K562 (cell line): ENCODE measurements around the gene OR2Y1. TPM values are rescaled to one million over a fixed set of nuclear protein-coding genes. Genes with fewer than 3 reads are reported as not detected.

Source experiments
- ATAC-seq: fragments of 200-7000 bp; cut with Tn5 transposase; 3 replicates; pipeline ENCODE4 v1.9.1; 2020; ENCODE audit warnings: moderate library complexity
- BruUV-seq: library from RNA; stranded (reverse); fragments of 400-500 nt; replicated peaks from 2 replicates; lab custom pipeline; 2021; lab: Mats Ljungman, UMichigan
- CTCF ChIA-PET: fragments of 300-600 bp; formaldehyde crosslinking; extraction: SDS; loops from one replicate; lab custom pipeline; 2021; ENCODE audit warnings: low intra/inter-chr PET ratio; lab: Yijun Ruan, JAX
- POLR2A ChIA-PET: fragments of 300-600, 350-650 bp; sonication (Branson Sonifier 250); formaldehyde crosslinking; extraction: SDS; loops from one replicate; lab custom pipeline; 2021; ENCODE audit warnings: antibody characterized with exemption, inconsistent platforms; lab: Yijun Ruan, JAX
- DNase-seq, 4 experiments: peaks; one replicate each; pipeline versions ENCODE4 v3.0.0 to v3.0.0-alpha.2; 2011 to 2018; ENCODE audit warnings: low spot score in 3 of 4, mixed read lengths in 3 of 4; ENCODE audit errors: extremely low read depth in 1 of 4
- FAIRE-seq: peaks from 2 replicates; lab custom pipeline; 2011; peaks lifted over from hg19 to GRCh38; lab: Jason Lieb, UNC
- H2AFZ ChIP-seq: 2 replicates; pipeline ENCODE4 v1.6.0; 2011; ENCODE audit warnings: low read depth, low read length, control low read depth, inconsistent platforms
- H3K27ac ChIP-seq: fragments of 200-600 bp; 3 replicates; pipeline ENCODE4 v1.8.0; 2011; ENCODE audit warnings: low read depth, mild to moderate bottlenecking, control low read depth, inconsistent platforms, low read length, moderate library complexity, mixed read lengths; ENCODE audit errors: extremely low read depth
- H3K27me3 ChIP-seq, 2 experiments: fragments of 300-600 bp in 1 of 2; 2 replicates in 1 of 2; 3 replicates in 1 of 2; pipeline versions ENCODE4 v1.6.0 to v1.8.0; 2011; ENCODE audit warnings: inconsistent platforms in 2 of 2, low read length in 2 of 2, mild to moderate bottlenecking in 1 of 2, mixed read lengths in 1 of 2, moderate library complexity in 1 of 2; ENCODE audit not compliant: control insufficient read depth in 2 of 2, insufficient read depth in 2 of 2
- H3K36me3 ChIP-seq: fragments of 300-600 bp; 3 replicates; pipeline ENCODE4 v1.8.0; 2011; ENCODE audit warnings: mild to moderate bottlenecking, low read length, inconsistent platforms; ENCODE audit not compliant: control insufficient read depth, insufficient read depth
- H3K4me1 ChIP-seq, 2 experiments: fragments of 200-600 bp in 1 of 2; replicated peaks in 1 of 2; 2 replicates in 1 of 2; 3 replicates in 1 of 2; pipeline versions ENCODE4 v1.5.1 to v1.8.0; 2011; ENCODE audit warnings: inconsistent platforms in 2 of 2, low read length in 2 of 2, mild to moderate bottlenecking in 1 of 2, mixed read lengths in 1 of 2, moderate library complexity in 1 of 2; ENCODE audit not compliant: control insufficient read depth in 2 of 2, insufficient read depth in 2 of 2
- H3K4me2 ChIP-seq: 2 replicates; pipeline ENCODE4 v1.6.1; 2011; ENCODE audit warnings: low read length, control low read depth, inconsistent platforms, mixed read lengths; ENCODE audit not compliant: insufficient read depth
- H3K4me3 ChIP-seq: fragments of 200-600 bp; sonication (generic), shearing (Covaris generic); 2 replicates; pipeline ENCODE4 v1.5.1; 2016; ENCODE audit warnings: control low read depth, inconsistent platforms
- H3K79me2 ChIP-seq: fragments of 200-600 bp; 3 replicates; pipeline ENCODE4 v1.8.0; 2011; ENCODE audit warnings: low read length, inconsistent platforms; ENCODE audit not compliant: control insufficient read depth, insufficient read depth
- H3K9ac ChIP-seq, 2 experiments: 2 replicates each; pipeline versions ENCODE4 v1.6.0 to v1.6.1; 2011; ENCODE audit warnings: low read depth in 2 of 2, low read length in 2 of 2, control low read depth in 1 of 2, inconsistent platforms in 1 of 2, mild to moderate bottlenecking in 1 of 2, mixed read lengths in 1 of 2; ENCODE audit not compliant: insufficient read depth in 1 of 2
- H3K9me1 ChIP-seq: one replicate; pipeline ENCODE4 v1.6.0; 2011; ENCODE audit warnings: inconsistent platforms, mild to moderate bottlenecking, low read length, moderate library complexity; ENCODE audit not compliant: control insufficient read depth, insufficient read depth
- H3K9me3 ChIP-seq: replicated peaks from 2 replicates; pipeline ENCODE4 v1.5.1; 2011; ENCODE audit warnings: low read depth, low read length, inconsistent platforms; ENCODE audit not compliant: control insufficient read depth, insufficient read depth
- H4K20me1 ChIP-seq: replicated peaks from 2 replicates; pipeline ENCODE4 v1.6.1; 2011; ENCODE audit warnings: low read length, inconsistent platforms, mixed read lengths; ENCODE audit not compliant: control insufficient read depth, insufficient read depth
- ARNT ChIP-seq, 2 experiments: fragments of 450-650 bp; IDR thresholded peaks; 2 replicates each; pipeline ENCODE4 v1.6.1; 2016; ENCODE audit warnings: mild to moderate bottlenecking in 1 of 2
- ASH1L ChIP-seq: fragments of 450-650 bp; IDR thresholded peaks from 2 replicates; pipeline ENCODE4 v1.6.1; 2018; ENCODE audit warnings: borderline replicate concordance, mild to moderate bottlenecking, low read depth; ENCODE audit not compliant: partially characterized antibody
- BRF1 ChIP-seq: IDR thresholded peaks from 3 replicates; pipeline ENCODE4 v1.6.1; 2011; ENCODE audit warnings: borderline replicate concordance, mild to moderate bottlenecking; ENCODE audit not compliant: insufficient read length; ENCODE audit errors: extremely low read depth
- CBX5 ChIP-seq: IDR thresholded peaks from 2 replicates; pipeline ENCODE4 v1.6.1; 2014; ENCODE audit warnings: low read depth, borderline replicate concordance
- CHD2 ChIP-seq: IDR thresholded peaks from 2 replicates; pipeline ENCODE4 v1.6.1; 2011; ENCODE audit warnings: low read depth, low read length
- DMBX1 ChIP-seq: fragments of 250-450 bp; sonication (Bioruptor Pico); IDR thresholded peaks from 2 replicates; pipeline ENCODE4 v1.8.0; 2022; ENCODE audit warnings: inconsistent platforms, mild to moderate bottlenecking, moderate library complexity, borderline replicate concordance
- ESRRB ChIP-seq: fragments of 250-450 bp; sonication (Bioruptor Pico); IDR thresholded peaks from 2 replicates; pipeline ENCODE4 v1.5.0; 2020; ENCODE audit warnings: mild to moderate bottlenecking, moderate library complexity, borderline replicate concordance
- GATAD2A ChIP-seq: fragments of 450-650 bp; IDR thresholded peaks from 2 replicates; pipeline ENCODE4 v1.6.1; 2017
- HDAC1 ChIP-seq, 2 experiments: fragments of 450-650 bp; IDR thresholded peaks; 2 replicates each; pipeline ENCODE4 v1.6.1; 2016 to 2017; ENCODE audit warnings: inconsistent platforms in 1 of 2, mild to moderate bottlenecking in 1 of 2, moderate library complexity in 1 of 2
- MTA2 ChIP-seq: fragments of 450-650 bp; IDR thresholded peaks from 2 replicates; pipeline ENCODE4 v1.6.1; 2016; ENCODE audit warnings: low read depth
- RB1 ChIP-seq: fragments of 450-650 bp; IDR thresholded peaks from 2 replicates; pipeline ENCODE4 v1.6.1; 2017; ENCODE audit warnings: low read depth, mild to moderate bottlenecking
- RBM15 ChIP-seq: fragments of 200-400 bp; formaldehyde crosslinking; IDR thresholded peaks from 2 replicates; pipeline ENCODE4 v1.6.1; 2018; ENCODE audit warnings: mild to moderate bottlenecking, low read length, moderate library complexity; ENCODE audit not compliant: insufficient read depth
- TAF15 ChIP-seq: fragments of 200-400 bp; formaldehyde crosslinking; IDR thresholded peaks from 2 replicates; pipeline ENCODE4 v1.6.1; 2017; ENCODE audit warnings: mild to moderate bottlenecking, low read depth, low read length, moderate library complexity
- ZNF165 ChIP-seq: fragments of 250-450 bp; sonication (Bioruptor Pico); IDR thresholded peaks from 2 replicates; pipeline ENCODE4 v1.4.0; 2020; ENCODE audit warnings: borderline replicate concordance
- ZNF311 ChIP-seq: fragments of 250-450 bp; sonication (Bioruptor Pico); IDR thresholded peaks from 2 replicates; pipeline ENCODE4 v1.4.0; 2020; ENCODE audit warnings: mild to moderate bottlenecking, moderate library complexity
- ZNF644 ChIP-seq: fragments of 200-800 bp; sonication (Bioruptor generic); IDR thresholded peaks from 2 replicates; pipeline ENCODE4 v1.6.1; 2016; ENCODE audit warnings: low read depth, missing genetic modification characterization, missing compliant biosample characterization
- ZNF75A ChIP-seq: fragments of 450-650 bp; formaldehyde crosslinking; IDR thresholded peaks from 2 replicates; pipeline ENCODE4 v1.4.0; 2020; ENCODE audit warnings: mild to moderate bottlenecking
- WGBS: fragments of 100-300 bp; shearing (Covaris generic); methylation state at CpG from one replicate; pipeline ENCODE4 v1.1.6; 2016; ENCODE audit warnings: low coverage, mixed read lengths; ENCODE audit not compliant: insufficient coverage; ENCODE audit errors: missing lambda C conversion rate; 5-methylcytosine and 5-hydroxymethylcytosine counted together
- in situ Hi-C: fragments of 300-500 bp; cut with MboI; formaldehyde crosslinking; loops from 4 replicates; pipeline ENCODE4 v1.15.0; 2018; ENCODE audit warnings: inconsistent platforms, mixed read lengths
- intact Hi-C: fragments of 100-400 bp; cut with micrococcal nuclease; formaldehyde crosslinking; loops from 2 replicates; pipeline ENCODE4 v1.14.2; 2022
- polyA plus RNA-seq, 8 experiments: library from polyadenylated mRNA; depleted of rRNA in 4 of 8; stranded (reverse) in 5 of 8; unstranded in 3 of 8; fragments of >200 nt; fragmentation: Nextera tagmentation in 2 of 8; fragmentation: Illumina TruSeq in 1 of 8; extraction: Ambion mirVana in 2 of 8; extraction: Trizol in 1 of 8; gene quantifications; 2 replicates each; pipeline versions ENCODE4 v1.2.1 to v1.2.3, GENCODE V29; 2011 to 2014; ENCODE audit warnings: inconsistent platforms in 1 of 8, missing spikeins in 1 of 8
- total RNA-seq, 7 experiments: library from RNA; depleted of rRNA in 6 of 7; stranded (reverse); fragments of >200 nt in 6 of 7; fragmentation: Illumina TruSeq in 2 of 7; extraction: Trizol in 2 of 7; gene quantifications; 2 replicates each; pipeline versions ENCODE4 v1.2.1 to v1.2.3, GENCODE V29; 2011 to 2021; ENCODE audit warnings: low replicate concordance in 1 of 7
- TF ChIP-seq, protein P1 (sequence below): fragments of 250-450 bp; sonication (Bioruptor Pico); IDR thresholded peaks from 2 replicates; pipeline ENCODE4 v1.8.0; 2021; ENCODE audit warnings: borderline replicate concordance, mild to moderate bottlenecking, moderate library complexity; ENCODE audit not compliant: poor library complexity, severe bottlenecking
- TF ChIP-seq, protein P2 (sequence below): fragments of 250-450 bp; sonication (Bioruptor Pico); IDR thresholded peaks from 2 replicates; pipeline ENCODE4 v1.4.0; 2020; ENCODE audit warnings: mild to moderate bottlenecking, moderate library complexity
- TF ChIP-seq, protein P3 (sequence below): sonication (generic); formaldehyde crosslinking; IDR thresholded peaks from 2 replicates; pipeline ENCODE4 v1.8.1; 2022; ENCODE audit warnings: missing genetic modification reagents

OR2Y1 gene
- total and polyA plus RNA-seq, 9 of the 15 experiments (the other 6 are each of a cell fraction or from before 2014, with no cell fraction given), result not detected

DNA sequence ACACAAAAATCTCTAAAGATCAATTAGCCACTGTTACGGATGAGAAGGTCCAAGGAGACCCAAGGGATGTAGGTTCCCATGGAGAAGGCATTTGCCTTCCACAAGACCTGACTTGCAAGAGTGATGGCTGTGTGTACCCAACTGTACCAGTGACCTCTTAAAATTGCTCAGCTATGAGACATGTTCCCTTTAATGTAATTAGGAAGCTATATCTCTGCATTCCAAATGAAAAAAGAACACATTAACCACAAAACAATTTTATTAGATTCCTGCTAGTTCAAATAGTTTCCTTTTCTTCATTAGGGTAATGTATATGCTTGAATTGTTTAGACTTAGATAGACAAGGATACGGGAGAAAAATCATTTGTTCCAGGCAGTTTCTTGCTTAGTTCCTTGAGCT lies 3.3 kb downstream of the OR2Y1 start:
- Histone ChIP-seq H3K36me3 (no peaks in the 10 kb centered on the region), H3K9me1 (no peaks in the 10 kb centered on the region), H3K9me3 (no peaks in the 10 kb centered on the region), H3K4me3 (no peak overlapping the region), H3K9ac (no peak overlapping the region), H3K4me2 (no peak overlapping the region), H3K27me3 (peaks cover 26 to 31% of the 10 kb centered on the region in 2 experiments), H3K27ac (no peak overlapping the region), H3K79me2 (no peaks in the 10 kb centered on the region), H4K20me1 (no peaks in the 10 kb centered on the region), H2AFZ (no peak overlapping the region), H3K4me1 (no peaks in the 10 kb centered on the region)
- ChIA-PET POLR2A (no interaction called here), CTCF (no interaction called here)
- TF ChIP-seq ZNF75A (CRISPR knock-in tag) (no peak), CHD2 (no peak), ZNF311 (CRISPR knock-in tag) (no peak), RBM15 (no peak), RB1 (no peak), HDAC1 (IDR thresholded peaks at IDR 0.05) (no peak), TAF15 (no peak), DMBX1 (no peak), CBX5 (no peak), ARNT (IDR thresholded peaks at IDR 0.05) (no peak), GATAD2A (no peak), BRF1 (no peak), ZNF644 (no peak), MTA2 (no peak), ASH1L (no peak), ESRRB (CRISPR knock-in tag) (no peak), ZNF165 (CRISPR knock-in tag) (no peak)
- TF ChIP-seq, protein P1, sequence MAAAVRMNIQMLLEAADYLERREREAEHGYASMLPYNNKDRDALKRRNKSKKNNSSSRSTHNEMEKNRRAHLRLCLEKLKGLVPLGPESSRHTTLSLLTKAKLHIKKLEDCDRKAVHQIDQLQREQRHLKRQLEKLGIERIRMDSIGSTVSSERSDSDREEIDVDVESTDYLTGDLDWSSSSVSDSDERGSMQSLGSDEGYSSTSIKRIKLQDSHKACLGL (CRISPR knock-in tag), result no peak
- TF ChIP-seq, protein P2, sequence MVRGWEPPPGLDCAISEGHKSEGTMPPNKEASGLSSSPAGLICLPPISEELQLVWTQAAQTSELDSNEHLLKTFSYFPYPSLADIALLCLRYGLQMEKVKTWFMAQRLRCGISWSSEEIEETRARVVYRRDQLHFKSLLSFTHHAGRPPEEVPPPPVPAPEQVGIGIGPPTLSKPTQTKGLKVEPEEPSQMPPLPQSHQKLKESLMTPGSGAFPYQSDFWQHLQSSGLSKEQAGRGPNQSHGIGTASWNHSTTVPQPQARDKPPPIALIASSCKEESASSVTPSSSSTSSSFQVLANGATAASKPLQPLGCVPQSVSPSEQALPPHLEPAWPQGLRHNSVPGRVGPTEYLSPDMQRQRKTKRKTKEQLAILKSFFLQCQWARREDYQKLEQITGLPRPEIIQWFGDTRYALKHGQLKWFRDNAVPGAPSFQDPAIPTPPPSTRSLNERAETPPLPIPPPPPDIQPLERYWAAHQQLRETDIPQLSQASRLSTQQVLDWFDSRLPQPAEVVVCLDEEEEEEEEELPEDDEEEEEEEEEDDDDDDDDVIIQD (CRISPR knock-in tag), result no peak
- TF ChIP-seq, protein P3, sequence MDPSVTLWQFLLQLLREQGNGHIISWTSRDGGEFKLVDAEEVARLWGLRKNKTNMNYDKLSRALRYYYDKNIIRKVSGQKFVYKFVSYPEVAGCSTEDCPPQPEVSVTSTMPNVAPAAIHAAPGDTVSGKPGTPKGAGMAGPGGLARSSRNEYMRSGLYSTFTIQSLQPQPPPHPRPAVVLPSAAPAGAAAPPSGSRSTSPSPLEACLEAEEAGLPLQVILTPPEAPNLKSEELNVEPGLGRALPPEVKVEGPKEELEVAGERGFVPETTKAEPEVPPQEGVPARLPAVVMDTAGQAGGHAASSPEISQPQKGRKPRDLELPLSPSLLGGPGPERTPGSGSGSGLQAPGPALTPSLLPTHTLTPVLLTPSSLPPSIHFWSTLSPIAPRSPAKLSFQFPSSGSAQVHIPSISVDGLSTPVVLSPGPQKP (CRISPR knock-in tag), result no peak
- in situ Hi-C loops (no loop called here), intact Hi-C loops (no loop called here)
- DNase-seq (no peak), FAIRE-seq (no peak), ATAC-seq (no peak)
- 0% methylated on average over 2 of the region's 2 CpGs for WGBS
- no TSS peak for BruUV-seq
